Liver (tissue), 9 donors: Measurements from ENCODE around the gene CCL28. TPM values are rescaled to one million over a fixed set of nuclear protein-coding genes. Genes with fewer than 3 reads are reported as not detected.

ENCODE experiments used
- DNase-seq: peaks from one replicate; pipeline ENCODE4 v3.0.0-alpha.2; 2017; ENCODE audit warnings: low spot score
- H3K27ac ChIP-seq, 2 donors: one replicate each; pipeline ENCODE4 v1.7.0; 2013; ENCODE audit warnings: inconsistent platforms in 2 of 2, low read length in 2 of 2, control low read depth in 1 of 2, low read depth in 1 of 2, mild to moderate bottlenecking in 1 of 2
- H3K27me3 ChIP-seq, 4 donors: one replicate each; pipeline versions ENCODE4 v1.6.1 to v1.7.0; 2013; ENCODE audit warnings: low read length in 3 of 4, inconsistent platforms in 1 of 4, mild to moderate bottlenecking in 1 of 4, moderate library complexity in 1 of 4; ENCODE audit not compliant: control insufficient read depth in 4 of 4, insufficient read depth in 4 of 4
- H3K36me3 ChIP-seq, 4 donors: one replicate each; pipeline versions ENCODE4 v1.6.1 to v1.7.0; 2013; ENCODE audit warnings: low read length in 3 of 4, mild to moderate bottlenecking in 3 of 4, low read depth in 1 of 4, moderate library complexity in 1 of 4; ENCODE audit not compliant: control insufficient read depth in 4 of 4, insufficient read depth in 3 of 4
- H3K4me1 ChIP-seq, 4 donors: one replicate each; pipeline versions ENCODE4 v1.6.1 to v1.7.0; 2013; ENCODE audit warnings: low read length in 3 of 4, mild to moderate bottlenecking in 3 of 4, moderate library complexity in 1 of 4; ENCODE audit not compliant: control insufficient read depth in 4 of 4, insufficient read depth in 4 of 4
- H3K4me3 ChIP-seq, 3 donors: one replicate each; pipeline versions ENCODE4 v1.6.1 to v1.7.0; 2013; ENCODE audit warnings: low read length in 3 of 3, control low read depth in 1 of 3, low read depth in 1 of 3, mild to moderate bottlenecking in 1 of 3
- H3K9ac ChIP-seq, 2 donors: one replicate each; pipeline ENCODE4 v1.7.0; 2013; ENCODE audit warnings: low read length in 2 of 2, mild to moderate bottlenecking in 2 of 2, moderate library complexity in 2 of 2, control low read depth in 1 of 2, low read depth in 1 of 2
- H3K9me3 ChIP-seq, 4 donors: one replicate each; pipeline versions ENCODE4 v1.6.1 to v1.7.0; 2013; ENCODE audit warnings: low read length in 3 of 4; ENCODE audit not compliant: control insufficient read depth in 4 of 4
- ATF3 ChIP-seq: IDR thresholded peaks from 2 replicates; pipeline ENCODE4 v1.6.1; 2016; ENCODE audit warnings: antibody characterized with exemption
- CTCF ChIP-seq: fragments of 150-350 bp; IDR thresholded peaks from 2 replicates; pipeline ENCODE4 v1.5.1; 2017; ENCODE audit warnings: improper control_type of control experiment, low read depth, low read length; ENCODE audit not compliant: missing input control
- EGR1 ChIP-seq, 2 donors: IDR thresholded peaks; 2 replicates each; pipeline ENCODE4 v1.6.1; 2016 to 2018; ENCODE audit warnings: antibody characterized with exemption in 2 of 2, low read depth in 2 of 2
- FOXA1 ChIP-seq: IDR thresholded peaks from 2 replicates; pipeline ENCODE4 v1.6.1; 2016; ENCODE audit warnings: antibody characterized with exemption
- FOXA2 ChIP-seq: IDR thresholded peaks from 2 replicates; pipeline ENCODE4 v1.6.1; 2016; ENCODE audit warnings: antibody characterized with exemption
- GABPA ChIP-seq, 2 donors: IDR thresholded peaks in 1 of 2; conservative IDR thresholded peaks in 1 of 2; 2 replicates each; pipeline ENCODE4 v1.6.1; 2016; ENCODE audit warnings: antibody characterized with exemption in 2 of 2, mild to moderate bottlenecking in 1 of 2, moderate library complexity in 1 of 2
- HNF4A ChIP-seq, 2 donors: conservative IDR thresholded peaks; 2 replicates each; pipeline ENCODE4 v1.6.1; 2016; ENCODE audit warnings: antibody characterized with exemption in 2 of 2, mild to moderate bottlenecking in 2 of 2
- HNF4G ChIP-seq: IDR thresholded peaks from 2 replicates; pipeline ENCODE4 v1.6.1; 2016; ENCODE audit warnings: antibody characterized with exemption
- JUND ChIP-seq, 2 donors: IDR thresholded peaks; 2 replicates each; pipeline ENCODE4 v1.6.1; 2016; ENCODE audit warnings: antibody characterized with exemption in 2 of 2
- MAX ChIP-seq: IDR thresholded peaks from 2 replicates; pipeline ENCODE4 v1.6.1; 2016; ENCODE audit warnings: antibody characterized with exemption
- NR2F2 ChIP-seq: IDR thresholded peaks from 2 replicates; pipeline ENCODE4 v1.6.1; 2016; ENCODE audit warnings: antibody characterized with exemption
- RAD21 ChIP-seq, 2 donors: IDR thresholded peaks; 2 replicates each; pipeline ENCODE4 v1.6.1; 2016; ENCODE audit warnings: antibody characterized with exemption in 2 of 2, mild to moderate bottlenecking in 2 of 2
- REST ChIP-seq: IDR thresholded peaks from 2 replicates; pipeline ENCODE4 v1.6.1; 2016; ENCODE audit warnings: antibody characterized with exemption, mild to moderate bottlenecking
- RXRA ChIP-seq, 2 donors: IDR thresholded peaks; 2 replicates each; pipeline ENCODE4 v1.6.1; 2017 to 2018; ENCODE audit warnings: antibody characterized with exemption in 2 of 2, mild to moderate bottlenecking in 1 of 2
- SP1 ChIP-seq: IDR thresholded peaks from 2 replicates; pipeline ENCODE4 v1.6.1; 2018; ENCODE audit warnings: antibody characterized with exemption, mild to moderate bottlenecking
- TAF1 ChIP-seq: conservative IDR thresholded peaks from 2 replicates; pipeline ENCODE4 v1.6.1; 2016; ENCODE audit warnings: antibody characterized with exemption, mild to moderate bottlenecking
- YY1 ChIP-seq: IDR thresholded peaks from 2 replicates; pipeline ENCODE4 v1.6.1; 2016; ENCODE audit warnings: antibody characterized with exemption, mild to moderate bottlenecking
- ZBTB33 ChIP-seq: IDR thresholded peaks from 2 replicates; pipeline ENCODE4 v1.6.1; 2016; ENCODE audit warnings: antibody characterized with exemption
- WGBS: extraction: QIAGEN DNeasy Blood & Tissue Kit; methylation state at CpG from one replicate; pipeline ENCODE4 v1.1.7; 2013; 5-methylcytosine and 5-hydroxymethylcytosine counted together
- polyA plus RNA-seq, 2 donors: library from polyadenylated mRNA; stranded (reverse) in 1 of 2; unstranded in 1 of 2; fragments of 200-250 nt in 1 of 2; fragments of >200 nt in 1 of 2; fragmentation: Nextera tagmentation in 1 of 2; extraction: Ambion mirVana in 1 of 2; gene quantifications; one replicate each; pipeline versions ENCODE4 v1.2.1 to v1.2.3, GENCODE V29; 2013 to 2015
- total RNA-seq, 2 donors: library from RNA; depleted of rRNA; stranded (reverse); fragments of >200 nt; gene quantifications; one replicate each; pipeline ENCODE4 v1.2.3, GENCODE V29; 2014
- donor health status: healthy.
- donor health status: healthy.
- donor health status: healthy.
- donor health status: healthy.
- donor health status: healthy.

CCL28 gene
- total RNA-seq (1 to 10 TPM in 1 of 2 donors, under 1 TPM in 1; 0.37 to 1.0 TPM), polyA plus RNA-seq (1 to 10 TPM in 1 of 2 donors, under 1 TPM in 1; 0.61 to 1.2 TPM)

- H3K9ac ChIP-seq: no peak within 1 kb of the TSS
- H3K4me1 ChIP-seq: no peaks in the 10 kb centered on the region
- no peaks in the 10 kb centered on the region for H3K36me3 ChIP-seq
- no peaks in the 10 kb centered on the region for H3K9me3 ChIP-seq
- H3K27ac ChIP-seq: no peak within 1 kb of the TSS
- H3K27me3 ChIP-seq: no peaks in the 10 kb centered on the region
- H3K4me3 ChIP-seq: no peak within 1 kb of the TSS
- WGBS: 80% methylated on average over 6 of the region's 6 CpGs
- DNase-seq: no peak
- TF ChIP-seq SP1: no peak
- TF ChIP-seq FOXA1: no peak
- no peak for TF ChIP-seq ZBTB33
- no peak for TF ChIP-seq HNF4G
- TF ChIP-seq EGR1 (IDR thresholded peaks at IDR 0.05; ENCODE audit: low read depth in 2 of 2): no peak
- TF ChIP-seq ATF3: no peak
Measured at GRCh38 chr5:43412156-43412555, at the start of gene CCL28. Gene CCL28, minus strand, starts transcription at chr5:43412391. Its CDS starts 75 bp downstream, at chr5:43412316.

- Histone ChIP-seq H3K9me3 (no peaks in the 10 kb centered on the region), H3K27me3 (no peaks in the 10 kb centered on the region), H3K36me3 (no peaks in the 10 kb centered on the region), H3K4me3 (no peak overlapping the region), H3K4me1 (no peaks in the 10 kb centered on the region), H3K27ac (no peak overlapping the region), H3K9ac (no peak overlapping the region)
- no peak for DNase-seq
- WGBS: 100% methylated on average over 1 of the region's 1 CpG
- TF ChIP-seq CTCF (no peak), ATF3 (no peak), MAX (no peak), GABPA (IDR thresholded peaks at IDR 0.05 in 1 of 2, conservative IDR thresholded peaks at IDR 0.05 in 1 of 2) (no peak), HNF4A (conservative IDR thresholded peaks at IDR 0.05) (no peak), ZBTB33 (no peak), NR2F2 (no peak), FOXA1 (no peak), RAD21 (IDR thresholded peaks at IDR 0.05) (no peak), TAF1 (no peak), FOXA2 (no peak), JUND (IDR thresholded peaks at IDR 0.05) (no peak), YY1 (no peak), HNF4G (no peak), EGR1 (IDR thresholded peaks at IDR 0.05; ENCODE audit: low read depth in 2 of 2) (no peak), SP1 (no peak), REST (no peak), RXRA (IDR thresholded peaks at IDR 0.05) (no peak)
Measured at GRCh38 chr5:43461066-43461465, 48.9 kb upstream of the CCL28 start.
